Tibial nerve (tissue), 4 donors: ENCODE results near the gene WDR48. TPM values are rescaled to one million over a fixed set of nuclear protein-coding genes. Genes with fewer than 3 reads are reported as not detected.

Source experiments
- DNase-seq, 2 donors: peaks; one replicate each; pipeline ENCODE4 v3.0.0-alpha.2; 2019; ENCODE audit warnings: low spot score in 2 of 2
- H3K27ac ChIP-seq, 4 donors: fragments of 200-600 bp; sonication (generic) in 3 of 4; one replicate each; pipeline ENCODE4 v1.5.1; 2017 to 2019; ENCODE audit warnings: mild to moderate bottlenecking in 1 of 4
- H3K27me3 ChIP-seq, 2 donors: fragments of 200-600 bp; sonication (generic) in 1 of 2; one replicate each; pipeline versions ENCODE4 v1.5.1 to v1.6.0; 2017 to 2019
- H3K36me3 ChIP-seq, 3 donors: fragments of 200-600 bp; sonication (generic); one replicate each; pipeline ENCODE4 v1.5.1; 2018 to 2019
- H3K4me1 ChIP-seq, 4 donors: fragments of 200-600 bp; sonication (generic) in 3 of 4; one replicate each; pipeline ENCODE4 v1.5.1; 2017 to 2019
- H3K4me3 ChIP-seq, 4 donors: fragments of 200-600 bp; sonication (generic) in 3 of 4; one replicate each; pipeline ENCODE4 v1.5.1; 2017 to 2019; ENCODE audit warnings: mild to moderate bottlenecking in 1 of 4, moderate library complexity in 1 of 4
- H3K9me3 ChIP-seq, 4 donors: fragments of 200-600 bp; sonication (generic) in 3 of 4; one replicate each; pipeline ENCODE4 v1.5.1; 2017 to 2019
- EP300 ChIP-seq, 2 donors: sonication (generic); formaldehyde crosslinking; IDR thresholded peaks; one replicate each; pipeline ENCODE4 v1.6.1; 2017; ENCODE audit warnings: antibody characterized with exemption in 2 of 2, mild to moderate bottlenecking in 1 of 2
- POLR2A ChIP-seq, 2 donors: fragments of 450-650 bp; IDR thresholded peaks; one replicate each; pipeline ENCODE4 v1.6.1; 2017; ENCODE audit warnings: antibody characterized with exemption in 2 of 2, mild to moderate bottlenecking in 2 of 2, moderate library complexity in 2 of 2
- WGBS, 2 donors: methylation state at CpG; one replicate each; pipeline ENCODE4 v1.1.5; 2018; 5-methylcytosine and 5-hydroxymethylcytosine counted together
- total RNA-seq, 4 donors: library from RNA; depleted of rRNA; stranded (reverse); fragments of >200 nt; gene quantifications; one replicate each; pipeline ENCODE4 v1.1.0, GENCODE V29; 2016
- TF ChIP-seq, protein P1 (sequence below), 5 experiments: fragments of 200-600 bp in 3 of 5; fragments of 450-650 bp in 2 of 5; sonication (generic) in 3 of 5; IDR thresholded peaks; one replicate each; pipeline ENCODE4 v1.5.1; 2016 to 2019; ENCODE audit warnings: antibody characterized with exemption in 5 of 5, mild to moderate bottlenecking in 3 of 5, moderate library complexity in 2 of 5

WDR48 gene
- total RNA-seq, 4 donors from 2014 or later: 25.2 to 42.6 (median 36.5) TPM

DNA sequence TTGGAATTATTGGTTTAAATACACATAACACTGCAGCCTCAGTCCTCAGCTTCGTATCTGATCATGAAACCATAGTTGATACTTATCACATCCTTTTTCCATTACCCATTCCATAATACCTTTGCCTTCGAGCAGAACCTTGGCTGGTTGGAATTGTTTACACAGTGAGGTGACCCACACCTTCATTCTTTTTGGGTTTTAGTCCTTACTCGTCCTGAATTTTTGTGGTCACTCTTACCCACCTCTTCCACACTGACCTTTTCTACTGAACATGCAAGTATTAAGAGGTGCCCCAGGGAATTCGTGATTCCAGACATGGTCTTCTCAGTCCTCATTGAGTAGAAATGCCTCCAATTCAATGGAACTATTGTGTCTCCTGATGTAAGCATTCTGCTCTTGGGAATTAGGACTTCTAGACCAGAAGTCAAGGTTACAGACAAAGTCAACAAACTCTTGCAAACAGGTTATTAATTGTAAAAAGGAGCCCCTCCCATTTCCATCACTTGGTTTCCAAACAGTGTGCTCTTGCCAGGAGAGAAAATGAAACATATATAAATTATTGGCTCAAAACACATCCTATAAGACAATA lies 37.8 kb upstream of the WDR48 start:
- no peaks in the 10 kb centered on the region for H3K36me3 ChIP-seq
- no peaks in the 10 kb centered on the region for H3K27me3 ChIP-seq
- no peaks in the 10 kb centered on the region for H3K4me1 ChIP-seq
- TF ChIP-seq, protein P1, sequence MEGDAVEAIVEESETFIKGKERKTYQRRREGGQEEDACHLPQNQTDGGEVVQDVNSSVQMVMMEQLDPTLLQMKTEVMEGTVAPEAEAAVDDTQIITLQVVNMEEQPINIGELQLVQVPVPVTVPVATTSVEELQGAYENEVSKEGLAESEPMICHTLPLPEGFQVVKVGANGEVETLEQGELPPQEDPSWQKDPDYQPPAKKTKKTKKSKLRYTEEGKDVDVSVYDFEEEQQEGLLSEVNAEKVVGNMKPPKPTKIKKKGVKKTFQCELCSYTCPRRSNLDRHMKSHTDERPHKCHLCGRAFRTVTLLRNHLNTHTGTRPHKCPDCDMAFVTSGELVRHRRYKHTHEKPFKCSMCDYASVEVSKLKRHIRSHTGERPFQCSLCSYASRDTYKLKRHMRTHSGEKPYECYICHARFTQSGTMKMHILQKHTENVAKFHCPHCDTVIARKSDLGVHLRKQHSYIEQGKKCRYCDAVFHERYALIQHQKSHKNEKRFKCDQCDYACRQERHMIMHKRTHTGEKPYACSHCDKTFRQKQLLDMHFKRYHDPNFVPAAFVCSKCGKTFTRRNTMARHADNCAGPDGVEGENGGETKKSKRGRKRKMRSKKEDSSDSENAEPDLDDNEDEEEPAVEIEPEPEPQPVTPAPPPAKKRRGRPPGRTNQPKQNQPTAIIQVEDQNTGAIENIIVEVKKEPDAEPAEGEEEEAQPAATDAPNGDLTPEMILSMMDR (IDR thresholded peaks at IDR 0.05): no peak
- TF ChIP-seq POLR2A (IDR thresholded peaks at IDR 0.05) (no peak), EP300 (IDR thresholded peaks at IDR 0.05) (no peak)
- WGBS, 2 donors: 60 to 65% methylated on average over 4 of the region's 4 CpGs
- no peak for DNase-seq
- no peak overlapping the region for H3K4me3 ChIP-seq
- no peak overlapping the region for H3K27ac ChIP-seq
- no peaks in the 10 kb centered on the region for H3K9me3 ChIP-seq

DNA sequence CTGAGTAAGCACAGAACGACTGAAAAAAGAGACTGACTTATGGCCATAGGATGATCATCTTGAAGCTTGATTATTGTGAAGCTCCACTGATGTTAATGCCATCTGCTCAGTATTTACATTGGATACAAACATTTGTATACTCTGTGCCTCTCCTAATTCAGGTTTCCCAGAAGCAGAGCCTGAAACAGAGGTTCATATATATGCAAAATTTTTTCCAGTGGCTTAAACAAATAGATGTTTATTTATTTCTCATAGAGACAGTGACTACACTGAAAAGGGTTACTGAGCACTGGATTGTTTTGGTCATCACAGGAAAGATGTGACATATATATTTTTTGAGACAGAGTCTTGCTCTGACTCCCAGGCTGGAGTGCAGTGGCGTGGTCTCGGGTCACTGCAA lies 36.4 kb upstream of the WDR48 start:
- Histone ChIP-seq H3K27ac (no peak overlapping the region), H3K36me3 (no peaks in the 10 kb centered on the region), H3K4me1 (no peaks in the 10 kb centered on the region), H3K9me3 (no peaks in the 10 kb centered on the region), H3K4me3 (no peak overlapping the region), H3K27me3 (no peaks in the 10 kb centered on the region)
- no peak for DNase-seq
- no peak for TF ChIP-seq EP300 (IDR thresholded peaks at IDR 0.05)
- TF ChIP-seq, protein P1 (IDR thresholded peaks at IDR 0.05): no peak
- no peak for TF ChIP-seq POLR2A (IDR thresholded peaks at IDR 0.05)
- 81 to 85% methylated on average over 3 of the region's 3 CpGs for WGBS, 2 donors

DNA sequence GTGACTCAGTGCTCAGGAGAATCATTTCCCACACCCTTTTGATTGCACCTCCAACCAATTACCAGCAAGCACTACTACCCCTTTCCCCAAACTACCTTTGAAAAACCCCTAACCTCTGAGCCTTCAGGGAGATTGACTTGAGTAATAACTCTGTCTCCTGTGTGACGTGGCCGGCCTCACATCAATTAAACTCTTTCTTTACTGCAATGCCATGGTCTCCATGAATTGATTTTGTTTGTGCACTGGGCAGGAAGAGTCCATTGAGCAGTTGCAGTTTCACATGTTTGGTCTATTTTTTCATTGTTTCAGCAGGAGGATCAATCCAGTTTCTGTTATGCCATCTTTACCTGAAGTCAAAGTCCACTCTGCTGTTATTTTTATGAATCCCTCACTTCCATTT lies 32.5 kb upstream of the WDR48 start:
- Histone ChIP-seq H3K9me3 (no peaks in the 10 kb centered on the region), H3K36me3 (no peaks in the 10 kb centered on the region), H3K4me3 (no peak overlapping the region), H3K4me1 (no peaks in the 10 kb centered on the region), H3K27ac (no peak overlapping the region), H3K27me3 (no peaks in the 10 kb centered on the region)
- DNase-seq: no peak
- 67 to 78% methylated on average over 2 of the region's 2 CpGs for WGBS, 2 donors
- TF ChIP-seq EP300 (IDR thresholded peaks at IDR 0.05) (no peak), POLR2A (IDR thresholded peaks at IDR 0.05) (no peak)
- TF ChIP-seq, protein P1 (IDR thresholded peaks at IDR 0.05): no peak

DNA sequence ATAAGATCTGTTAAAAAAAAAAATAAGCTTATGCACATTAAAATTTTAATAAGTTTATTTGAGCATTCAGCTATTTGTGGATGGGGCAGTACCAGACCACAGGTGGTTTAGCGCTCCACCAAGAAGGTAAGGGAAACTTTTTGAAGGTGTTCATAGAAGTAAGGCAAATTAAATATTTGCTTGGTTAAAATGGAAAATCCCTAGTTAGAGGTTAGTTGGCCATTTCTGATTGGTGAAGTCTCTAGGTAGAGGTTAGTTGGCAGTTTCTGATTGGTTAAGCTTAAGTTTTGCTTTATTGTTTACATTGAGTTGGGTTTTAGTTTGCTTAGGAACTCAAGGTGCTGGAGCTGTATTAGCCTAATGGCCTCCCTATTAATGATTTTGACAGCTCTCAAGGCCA lies 30.8 kb upstream of the WDR48 start:
- H3K36me3 ChIP-seq: no peaks in the 10 kb centered on the region
- no peaks in the 10 kb centered on the region for H3K4me1 ChIP-seq
- no peak overlapping the region for H3K4me3 ChIP-seq
- no peak for DNase-seq
- 90 to 98% methylated on average over 1 of the region's 1 CpG for WGBS, 2 donors
- no peaks in the 10 kb centered on the region for H3K9me3 ChIP-seq
- TF ChIP-seq, protein P1 (IDR thresholded peaks at IDR 0.05): no peak
- TF ChIP-seq EP300 (IDR thresholded peaks at IDR 0.05): no peak
- TF ChIP-seq POLR2A (IDR thresholded peaks at IDR 0.05): no peak
- H3K27ac ChIP-seq: no peak overlapping the region
- no peaks in the 10 kb centered on the region for H3K27me3 ChIP-seq

DNA sequence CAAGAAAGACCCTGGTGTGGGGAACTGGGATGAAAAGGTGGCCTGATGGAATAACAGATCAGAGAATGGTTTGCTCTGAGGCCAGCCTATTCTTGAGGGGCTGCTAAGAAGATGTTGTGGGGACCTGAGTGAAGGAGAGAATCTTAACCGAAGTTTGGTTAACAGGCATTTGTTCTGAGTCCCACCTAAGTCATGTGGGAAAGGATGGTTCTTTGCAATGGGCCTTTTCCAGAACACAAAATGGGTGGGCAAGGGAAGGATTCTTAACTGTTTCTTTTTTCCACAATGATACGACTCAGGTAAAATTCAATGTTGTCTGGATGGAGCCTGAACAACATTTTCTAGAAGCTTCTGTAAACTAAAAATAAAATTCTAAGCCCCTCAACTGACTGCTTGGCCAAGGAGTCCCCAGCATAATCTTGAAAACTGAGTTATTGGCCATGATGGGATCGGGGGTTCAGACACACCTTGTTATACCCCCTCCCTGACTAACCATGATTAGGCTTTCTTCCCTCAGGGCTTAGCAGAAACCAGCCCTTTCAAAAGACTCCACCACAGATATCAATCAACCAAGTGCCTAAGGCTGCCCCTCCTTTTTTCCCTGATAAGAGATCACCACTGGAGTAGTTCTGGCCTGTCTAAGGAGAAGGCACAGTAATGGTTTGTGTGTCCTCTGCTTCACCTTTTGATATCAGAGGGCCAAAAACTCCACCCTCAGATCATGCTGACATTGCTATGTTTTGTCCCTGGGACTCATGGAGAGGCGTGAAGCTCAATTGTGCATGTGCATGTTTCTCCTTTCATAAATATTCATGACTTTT lies 30.1 kb upstream of the WDR48 start:
- WGBS, 2 donors: 82 to 88% methylated on average over 4 of the region's 4 CpGs
- Histone ChIP-seq H3K36me3 (no peaks in the 10 kb centered on the region), H3K4me1 (no peaks in the 10 kb centered on the region), H3K4me3 (no peak overlapping the region), H3K27me3 (no peaks in the 10 kb centered on the region), H3K27ac (no peak overlapping the region), H3K9me3 (no peaks in the 10 kb centered on the region)
- TF ChIP-seq, protein P1 (IDR thresholded peaks at IDR 0.05): no peak
- TF ChIP-seq EP300 (IDR thresholded peaks at IDR 0.05): no peak
- no peak for TF ChIP-seq POLR2A (IDR thresholded peaks at IDR 0.05)
- no peak for DNase-seq
